GM19025 (cell line): Measurements from ENCODE around the gene NF1.
"Not testable (repeated sequence)": the region's sequence is repeated elsewhere in the genome, so short reads cannot be mapped to it uniquely, and the experiment has no call there.

Experiments
- ATAC-seq: cut with Tn5 transposase; IDR thresholded peaks from one replicate; pipeline ENCODE4 v1.9.1; 2021; ENCODE audit warnings: mild to moderate bottlenecking, low read depth, moderate library complexity; ENCODE audit not compliant: unreplicated experiment

The NF1 gene

DNA sequence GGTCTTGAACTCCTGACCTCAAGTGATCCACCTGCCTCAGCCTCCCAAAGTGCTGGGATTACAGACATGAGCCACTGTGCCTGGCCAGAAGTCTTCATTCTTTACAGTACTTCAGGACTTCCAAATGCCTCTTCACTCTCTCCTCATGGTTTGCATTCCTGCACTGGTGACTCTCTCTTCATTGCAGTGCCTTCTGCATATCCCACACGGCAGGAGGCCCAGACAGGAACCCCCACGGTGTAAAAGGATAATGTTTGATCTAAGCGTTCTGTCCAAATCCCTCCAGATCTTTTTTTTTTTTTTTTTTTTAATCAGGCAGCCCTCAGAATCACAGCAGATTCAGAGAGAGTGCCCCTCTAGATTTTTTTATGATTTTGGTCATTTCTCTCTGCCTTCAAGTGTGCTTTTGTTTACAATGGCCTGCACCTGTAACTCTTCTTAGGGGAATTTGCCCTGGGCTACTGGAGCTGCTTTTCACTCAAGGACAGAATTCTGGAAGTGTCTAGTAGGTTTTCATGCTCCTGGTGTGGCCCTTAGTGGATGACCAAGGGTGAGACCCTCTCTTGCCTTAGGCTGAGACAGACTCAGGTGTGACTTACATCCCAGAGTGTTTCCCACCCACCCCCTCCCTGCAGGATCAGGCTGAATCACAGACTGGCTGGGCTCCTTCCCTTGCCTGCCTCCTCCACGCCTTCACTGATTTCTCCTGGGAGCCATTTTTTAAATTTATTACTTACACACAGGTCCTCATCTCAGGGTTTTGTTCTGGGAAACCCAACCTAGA lies 19.8 kb upstream of the NF1 start:
- no peak for ATAC-seq

- no peak for ATAC-seq
Measured at GRCh38 chr17:31078290-31078689, 16.5 kb upstream of the NF1 start.

- no peak for ATAC-seq
Measured at GRCh38 chr17:31079731-31080130, 15.0 kb upstream of the NF1 start.

- ATAC-seq = no peak
Measured at GRCh38 chr17:31085563-31085962, 9.2 kb upstream of the NF1 start.

- no peak for ATAC-seq
Measured at GRCh38 chr17:31089471-31089870, 5.3 kb upstream of the NF1 start.

GRCh38 chr17:31090650-31091049 lies 4.1 kb upstream of the NF1 start:
- ATAC-seq = not testable (repeated sequence)

DNA sequence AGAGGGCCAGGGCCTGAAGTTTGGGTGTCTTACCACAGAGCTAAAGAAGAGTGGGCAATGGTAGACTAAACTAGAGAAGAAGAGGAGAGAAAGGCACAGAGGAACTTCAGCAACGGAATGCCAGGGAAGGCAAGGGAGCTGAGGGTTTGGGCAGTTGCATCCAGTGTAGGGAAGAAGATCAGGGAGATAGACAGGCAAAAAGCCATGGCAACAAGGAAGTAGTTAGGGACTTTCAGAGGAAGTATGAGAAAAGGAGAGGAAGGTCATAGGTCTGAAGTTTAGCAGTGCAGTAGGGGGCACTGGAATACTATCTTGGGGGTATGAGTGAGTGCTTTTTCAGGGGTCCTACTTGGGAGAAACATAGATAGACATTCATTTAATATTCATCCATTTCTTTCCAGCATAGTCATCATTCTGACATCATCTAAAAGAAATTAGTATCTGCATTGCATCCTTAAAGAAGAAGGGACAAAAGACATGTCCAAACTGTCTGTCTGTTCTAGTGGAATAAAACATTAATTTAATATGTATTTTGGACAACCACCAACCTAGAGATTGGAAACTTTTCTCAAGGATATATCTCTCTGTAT lies 2.2 kb upstream of the NF1 start:
- ATAC-seq = no peak

DNA sequence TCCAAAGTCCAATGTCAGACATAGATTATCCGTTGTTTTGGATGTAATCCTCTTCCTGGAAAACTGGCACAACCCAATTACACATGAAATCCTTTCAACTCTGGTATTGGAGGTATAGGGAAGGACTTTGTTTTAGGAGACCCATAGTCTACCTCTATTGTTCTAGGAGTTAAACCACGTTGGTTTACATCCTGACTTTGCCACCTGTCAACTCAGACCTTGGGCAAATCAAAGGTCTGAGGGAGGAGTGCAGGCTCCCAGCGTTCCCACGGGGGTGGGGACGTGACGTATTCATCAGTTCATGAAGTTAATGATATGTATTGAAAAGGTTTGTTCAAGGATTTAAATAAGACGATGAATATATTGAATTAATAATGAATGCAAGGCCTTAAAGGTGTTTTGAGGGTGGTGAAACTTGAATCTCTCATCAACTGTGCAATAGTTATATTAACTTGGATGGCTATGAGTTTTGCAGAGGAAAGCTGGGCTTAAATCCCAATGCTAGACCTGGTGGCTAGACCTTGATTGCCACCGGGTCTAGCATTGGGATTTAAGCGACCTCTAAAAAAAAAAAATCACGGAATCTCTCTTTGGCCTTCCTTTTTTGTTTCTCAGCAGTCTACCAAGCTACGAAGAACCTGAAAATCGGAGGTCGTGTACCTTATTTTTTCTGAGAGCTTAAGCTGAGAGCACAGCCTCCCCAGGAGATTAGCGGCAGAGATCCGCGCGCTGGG lies 744 bp upstream of the NF1 start:
- ATAC-seq = no peak

- no peak for ATAC-seq
Measured at GRCh38 chr17:31095236-31096105, 694 bp downstream of the NF1 start.

DNA sequence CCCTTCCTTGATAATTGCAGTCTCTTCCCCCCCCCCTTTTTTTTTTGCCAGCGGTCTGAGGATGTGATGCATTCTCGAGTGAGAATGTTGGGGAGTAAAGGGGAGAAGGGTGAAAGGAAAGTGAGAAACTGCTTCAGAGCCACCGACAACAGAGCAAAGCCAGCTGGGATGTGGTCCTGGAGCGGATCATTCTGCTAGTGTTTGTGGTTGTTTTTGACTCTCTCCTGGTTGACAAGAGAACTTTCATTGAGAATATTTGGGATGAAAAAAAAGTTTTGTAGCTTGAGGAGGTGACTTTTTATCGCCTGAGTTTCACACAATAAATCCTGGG lies 1.3 kb downstream of the NF1 start:
- ATAC-seq = no peak

DNA sequence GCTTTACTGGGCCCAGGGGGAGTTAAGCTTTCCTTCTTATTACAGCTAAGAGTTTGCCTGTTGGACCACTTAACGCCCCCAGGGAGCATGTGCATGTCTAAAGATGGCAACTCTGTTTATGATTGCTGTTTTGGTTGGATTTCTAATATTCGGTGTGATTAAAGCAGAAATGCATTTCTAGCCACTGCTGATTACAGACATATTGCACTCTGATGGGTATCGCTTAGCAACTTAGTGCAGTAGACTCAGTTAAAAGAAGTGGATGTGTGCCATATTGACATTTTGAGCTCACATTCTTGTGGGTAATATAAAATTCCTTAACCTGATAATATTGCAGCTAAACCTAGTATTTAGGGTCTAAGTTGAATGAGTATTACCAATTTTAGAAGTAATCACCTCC lies 4.2 kb downstream of the NF1 start:
- ATAC-seq = no peak

- no peak for ATAC-seq
Measured at GRCh38 chr17:31100840-31101459, 6.2 kb downstream of the NF1 start.

DNA sequence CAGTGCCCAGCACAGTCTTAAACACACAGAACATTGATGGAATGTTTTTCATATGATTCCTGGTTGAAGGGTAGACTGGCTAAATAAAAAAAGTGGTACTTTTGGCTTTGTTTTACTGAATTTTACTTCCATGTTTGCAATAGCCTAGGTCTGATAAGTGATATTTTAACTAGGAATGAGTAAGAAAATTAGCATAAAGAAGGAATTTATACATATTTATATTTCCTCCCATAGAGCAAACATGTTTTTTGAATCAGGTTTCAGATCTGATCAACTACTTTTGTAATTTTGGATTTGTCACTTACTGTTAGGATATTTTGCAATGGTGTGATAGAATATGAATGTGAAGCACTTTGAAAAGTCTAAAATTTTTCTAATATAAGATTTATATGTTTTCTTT lies 7.2 kb downstream of the NF1 start:
- ATAC-seq = no peak

DNA sequence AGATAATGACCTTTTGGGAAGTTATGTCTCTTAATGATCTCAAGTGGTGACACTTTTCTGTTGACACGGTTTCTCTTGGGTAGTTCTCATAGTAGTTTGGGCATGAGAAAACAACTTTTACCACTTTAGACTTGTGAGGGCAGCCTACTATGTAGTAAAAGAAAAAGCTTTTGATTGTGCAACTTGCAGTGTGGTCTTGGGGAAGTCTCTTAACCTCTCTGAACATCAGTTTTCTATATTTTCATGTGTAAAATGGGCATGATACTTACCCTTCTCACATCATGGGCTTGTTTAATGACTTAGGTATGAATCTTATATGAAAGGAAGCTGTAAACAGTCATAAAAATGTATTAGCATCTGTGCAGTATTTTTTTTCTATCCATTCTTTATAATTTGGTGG lies 11.2 kb downstream of the NF1 start:
- no peak for ATAC-seq

GRCh38 chr17:31111183-31111582 lies 16.4 kb downstream of the NF1 start:
- no peak for ATAC-seq

DNA sequence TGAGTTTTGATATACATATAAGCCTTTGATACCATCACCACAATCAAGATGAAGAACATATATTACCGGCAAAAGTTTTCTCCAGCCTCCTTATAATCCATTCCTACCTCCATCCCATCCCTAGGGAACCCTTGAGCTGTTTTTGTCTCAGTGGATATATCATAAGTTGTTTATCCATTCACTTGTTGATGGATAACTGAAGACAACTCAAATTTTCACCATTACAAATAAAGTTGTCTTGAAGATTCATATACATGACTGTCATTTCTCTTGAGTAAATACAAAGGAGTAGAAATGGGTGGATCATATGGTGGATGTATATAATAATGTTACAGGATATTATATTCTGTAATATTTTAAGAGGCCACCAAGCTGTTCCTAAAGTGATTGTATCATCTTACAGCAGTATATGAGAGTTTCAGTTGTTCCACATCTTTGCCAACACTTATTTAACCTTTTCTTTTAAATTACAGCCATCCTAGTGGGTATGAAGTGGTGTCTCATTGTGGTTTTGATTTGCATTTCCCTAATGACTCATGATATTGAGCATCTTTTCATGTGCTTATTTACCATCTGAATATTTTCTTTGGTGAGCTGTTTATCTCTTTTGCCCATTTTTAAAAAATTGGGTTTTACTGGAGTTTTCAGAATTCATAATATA lies 17.4 kb downstream of the NF1 start:
- no peak for ATAC-seq

DNA sequence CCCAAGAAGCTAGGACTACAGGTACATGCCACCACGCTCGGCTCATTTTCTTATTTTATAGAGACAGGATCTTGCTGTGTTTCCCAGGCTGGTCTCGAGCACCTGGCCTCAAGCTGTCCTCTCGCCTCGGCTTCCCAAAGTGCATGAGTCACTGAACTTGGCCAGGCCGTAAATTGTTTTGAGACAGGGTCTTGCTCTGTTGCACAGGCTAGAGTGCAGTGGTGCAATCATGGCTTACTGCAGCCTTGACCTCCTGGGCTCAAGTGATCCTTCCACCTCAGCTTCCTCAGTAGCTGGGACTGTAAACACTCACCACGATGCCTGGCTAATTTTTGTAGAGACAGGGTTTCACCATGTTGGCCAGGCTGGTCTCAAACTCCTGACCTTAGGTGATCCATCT lies 18.6 kb downstream of the NF1 start:
- ATAC-seq = not testable (repeated sequence)

GRCh38 chr17:31113939-31114338 lies 19.2 kb downstream of the NF1 start:
- no peak for ATAC-seq

GRCh38 chr17:31114956-31115555 lies 20.3 kb downstream of the NF1 start:
- no peak for ATAC-seq

DNA sequence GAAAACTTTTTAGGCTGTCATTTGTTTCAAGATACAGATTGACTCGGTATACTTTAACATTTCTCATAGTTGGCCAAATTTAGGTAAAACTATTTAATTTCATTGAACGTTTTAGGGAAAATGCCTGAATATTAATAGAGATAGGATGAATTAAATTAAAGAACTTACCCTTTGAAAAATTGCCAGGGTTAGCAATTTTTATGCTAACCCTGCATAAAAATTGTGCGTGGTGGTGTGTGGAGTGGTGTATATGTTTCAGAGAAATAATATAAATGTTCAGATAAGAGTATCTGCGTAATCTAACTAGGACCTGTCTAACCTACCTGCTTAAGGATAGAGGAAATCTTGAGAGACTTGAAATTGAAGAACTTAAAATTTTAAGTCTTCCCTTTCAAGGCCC lies 21.4 kb downstream of the NF1 start:
- no peak for ATAC-seq
